HG02884 (cell line): ENCODE measurements around the gene EGR1.
"Not testable (repeated sequence)": the region's sequence is repeated elsewhere in the genome, so short reads cannot be mapped to it uniquely, and the experiment has no call there.

Experiments used
- ATAC-seq: cut with Tn5 transposase; IDR thresholded peaks from one replicate; pipeline ENCODE4 v1.9.1; 2021; ENCODE audit warnings: mild to moderate bottlenecking, moderate library complexity; ENCODE audit not compliant: unreplicated experiment

EGR1 gene

DNA sequence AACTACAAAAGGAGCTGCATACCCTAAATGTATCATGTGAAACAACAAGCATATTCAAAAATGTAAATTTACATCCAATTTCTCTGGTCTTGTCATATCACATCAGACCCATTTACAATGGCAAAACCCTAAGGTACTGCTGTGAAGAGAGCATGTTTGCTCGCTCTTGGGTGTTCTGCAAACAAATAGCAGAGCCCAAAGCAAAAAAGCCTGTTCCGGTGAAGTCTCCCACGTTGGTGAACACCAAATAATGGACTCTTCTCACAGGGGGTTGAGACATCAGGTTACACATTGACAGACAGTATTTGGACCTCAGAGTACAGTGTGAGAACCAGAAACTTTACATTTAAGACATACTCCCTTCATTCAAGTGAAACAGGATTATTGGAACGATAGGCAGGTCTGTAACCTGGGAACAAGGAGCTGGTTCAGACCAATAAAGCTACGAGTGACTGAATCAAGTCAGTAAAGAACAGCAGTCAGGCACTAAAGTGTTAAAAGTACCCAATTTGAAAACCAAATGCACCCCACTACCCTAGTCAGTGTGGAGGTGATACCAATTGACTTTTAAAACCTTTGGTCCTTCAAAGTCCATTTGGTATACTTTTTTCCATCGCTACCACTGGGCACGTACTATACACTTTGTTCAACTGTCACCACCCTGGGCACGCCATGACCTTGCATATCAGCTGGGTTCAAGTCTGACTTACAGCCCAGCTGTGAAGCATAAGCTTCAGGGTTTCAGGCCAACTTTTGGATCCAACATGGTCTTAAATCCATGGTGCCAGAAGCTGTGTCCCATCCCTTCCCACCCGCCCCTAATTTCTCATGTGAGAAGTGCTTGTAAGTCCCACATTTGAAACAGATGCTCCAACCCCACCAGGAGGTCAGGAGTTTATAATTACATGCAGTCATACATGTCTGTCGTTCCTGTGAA, 41.4 kb downstream of the EGR1 start:
- ATAC-seq, result no peak

DNA sequence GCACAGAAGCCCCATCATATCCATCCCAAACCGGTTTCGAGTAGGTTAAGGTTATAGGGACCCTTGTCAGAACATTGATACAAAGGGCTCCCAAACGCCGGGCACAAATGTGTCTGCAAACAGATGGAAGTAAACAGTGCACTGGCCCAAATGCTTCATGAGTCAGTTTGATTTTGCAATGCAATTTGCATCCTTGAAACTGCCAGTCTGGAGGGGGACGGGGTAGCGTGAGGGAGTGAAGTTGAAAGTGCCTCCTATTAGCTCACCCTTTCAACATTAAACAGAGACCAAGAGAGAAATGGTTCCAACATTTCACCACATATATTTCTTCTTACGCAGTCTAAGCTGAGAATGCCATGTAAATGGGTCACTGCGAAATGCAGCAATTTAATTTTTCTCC, 42.2 kb downstream of the EGR1 start:
- ATAC-seq, result not testable (repeated sequence)

DNA sequence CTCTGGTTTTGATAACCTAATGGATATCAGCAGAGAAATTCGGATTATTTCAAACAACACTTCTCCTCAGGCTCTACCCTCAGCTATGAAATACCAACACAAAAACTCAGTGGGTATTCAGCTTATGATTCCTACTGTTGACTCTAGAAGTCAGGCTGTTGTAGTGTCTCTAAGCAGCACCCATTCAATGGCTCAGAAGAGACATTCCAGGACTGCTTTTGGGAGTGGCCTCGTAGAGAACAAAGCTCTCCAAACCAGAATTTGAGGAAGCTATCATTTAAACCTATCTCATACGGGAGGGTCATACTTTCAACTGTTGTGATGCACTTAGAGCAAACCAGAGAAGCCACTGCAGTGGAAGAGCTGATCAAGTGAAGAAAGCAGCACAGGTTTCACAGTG, 43.7 kb downstream of the EGR1 start:
- ATAC-seq, result no peak

DNA sequence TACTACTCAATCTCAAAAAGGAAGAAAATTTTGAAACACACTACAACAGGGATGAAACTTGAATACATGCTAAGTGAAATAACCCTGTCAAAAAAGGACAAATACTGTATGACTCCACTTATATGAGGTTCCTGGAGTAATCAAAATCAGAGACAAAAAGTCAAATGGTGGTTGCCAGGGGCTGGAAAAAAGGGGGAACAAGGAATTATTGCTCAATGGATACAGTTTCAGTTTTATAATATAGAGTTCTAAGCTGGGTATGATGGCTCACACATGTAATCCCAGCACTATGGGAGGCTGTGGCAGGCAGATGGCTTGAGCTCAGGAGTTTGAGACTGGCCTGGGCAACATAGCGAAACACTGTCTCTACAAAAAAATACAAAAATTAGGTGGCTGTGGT, 48.7 kb downstream of the EGR1 start:
- ATAC-seq, result no peak

DNA sequence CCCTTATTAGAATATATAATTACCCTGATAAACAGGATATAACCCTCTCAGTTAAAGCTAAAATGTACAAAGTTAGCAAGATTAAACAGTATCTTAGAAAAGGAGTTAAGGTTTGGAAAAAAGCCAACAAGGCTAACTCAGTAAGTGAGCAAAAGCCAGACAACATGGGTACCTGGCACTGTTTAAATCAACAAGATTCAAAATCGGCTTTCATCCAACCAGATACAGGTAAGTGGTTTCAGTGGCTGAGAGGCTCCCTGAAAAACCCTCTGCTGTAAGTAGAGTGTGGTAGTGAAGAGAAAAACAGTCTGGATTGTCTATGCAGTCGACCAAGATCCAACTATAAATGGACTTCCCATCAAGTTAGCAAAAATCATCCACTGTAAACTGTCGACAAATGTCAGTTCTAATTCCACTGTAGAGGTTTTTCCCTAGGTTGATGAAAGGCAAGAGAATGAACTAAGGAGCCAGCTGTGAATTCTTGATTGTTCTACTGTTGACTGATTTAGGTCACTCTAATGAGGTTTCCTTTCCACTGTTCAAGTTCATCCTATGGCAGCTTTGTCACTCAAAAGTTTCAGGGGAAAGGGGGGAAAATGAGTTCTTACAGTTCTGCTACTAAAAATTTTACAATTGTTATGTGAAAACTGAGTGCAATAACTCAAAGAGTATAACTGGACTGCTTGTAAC, 50.4 kb downstream of the EGR1 start:
- no peak for ATAC-seq

DNA sequence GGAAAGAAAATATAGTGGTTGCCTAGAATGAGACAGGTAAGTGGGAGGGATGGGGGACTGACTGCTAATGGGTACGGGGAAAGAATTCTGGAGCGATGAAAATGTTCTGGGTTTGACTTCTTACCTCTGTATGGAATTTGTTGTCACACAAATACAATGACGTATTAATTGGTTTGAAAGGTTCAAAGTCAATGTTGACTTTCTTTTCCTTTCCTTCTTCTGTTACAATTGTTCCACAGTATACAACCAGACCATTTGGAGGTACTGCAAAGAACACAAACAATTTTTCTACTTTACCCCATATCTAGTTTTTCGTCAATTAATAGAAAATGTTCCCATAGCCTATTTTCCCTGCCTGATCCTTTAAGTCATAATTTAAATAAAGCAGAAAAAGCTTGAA, 52.2 kb downstream of the EGR1 start:
- no peak for ATAC-seq
